Liver (tissue), 9 donors: Measurements from ENCODE around the gene SUGCT. TPM values are rescaled to one million over a fixed set of nuclear protein-coding genes. Genes with fewer than 3 reads are reported as not detected.

Experiments used
- DNase-seq: peaks from one replicate; pipeline ENCODE4 v3.0.0-alpha.2; 2017; ENCODE audit warnings: low spot score
- H3K27ac ChIP-seq, 2 donors: one replicate each; pipeline ENCODE4 v1.7.0; 2013; ENCODE audit warnings: inconsistent platforms in 2 of 2, low read length in 2 of 2, control low read depth in 1 of 2, low read depth in 1 of 2, mild to moderate bottlenecking in 1 of 2
- H3K27me3 ChIP-seq, 4 donors: one replicate each; pipeline versions ENCODE4 v1.6.1 to v1.7.0; 2013; ENCODE audit warnings: low read length in 3 of 4, inconsistent platforms in 1 of 4, mild to moderate bottlenecking in 1 of 4, moderate library complexity in 1 of 4; ENCODE audit not compliant: control insufficient read depth in 4 of 4, insufficient read depth in 4 of 4
- H3K36me3 ChIP-seq, 4 donors: one replicate each; pipeline versions ENCODE4 v1.6.1 to v1.7.0; 2013; ENCODE audit warnings: low read length in 3 of 4, mild to moderate bottlenecking in 3 of 4, low read depth in 1 of 4, moderate library complexity in 1 of 4; ENCODE audit not compliant: control insufficient read depth in 4 of 4, insufficient read depth in 3 of 4
- H3K4me1 ChIP-seq, 4 donors: one replicate each; pipeline versions ENCODE4 v1.6.1 to v1.7.0; 2013; ENCODE audit warnings: low read length in 3 of 4, mild to moderate bottlenecking in 3 of 4, moderate library complexity in 1 of 4; ENCODE audit not compliant: control insufficient read depth in 4 of 4, insufficient read depth in 4 of 4
- H3K4me3 ChIP-seq, 3 donors: one replicate each; pipeline versions ENCODE4 v1.6.1 to v1.7.0; 2013; ENCODE audit warnings: low read length in 3 of 3, control low read depth in 1 of 3, low read depth in 1 of 3, mild to moderate bottlenecking in 1 of 3
- H3K9ac ChIP-seq, 2 donors: one replicate each; pipeline ENCODE4 v1.7.0; 2013; ENCODE audit warnings: low read length in 2 of 2, mild to moderate bottlenecking in 2 of 2, moderate library complexity in 2 of 2, control low read depth in 1 of 2, low read depth in 1 of 2
- H3K9me3 ChIP-seq, 4 donors: one replicate each; pipeline versions ENCODE4 v1.6.1 to v1.7.0; 2013; ENCODE audit warnings: low read length in 3 of 4; ENCODE audit not compliant: control insufficient read depth in 4 of 4
- FOXA1 ChIP-seq: IDR thresholded peaks from 2 replicates; pipeline ENCODE4 v1.6.1; 2016; ENCODE audit warnings: antibody characterized with exemption
- HNF4A ChIP-seq, 2 donors: conservative IDR thresholded peaks; 2 replicates each; pipeline ENCODE4 v1.6.1; 2016; ENCODE audit warnings: antibody characterized with exemption in 2 of 2, mild to moderate bottlenecking in 2 of 2
- HNF4G ChIP-seq: IDR thresholded peaks from 2 replicates; pipeline ENCODE4 v1.6.1; 2016; ENCODE audit warnings: antibody characterized with exemption
- JUND ChIP-seq, 2 donors: IDR thresholded peaks; 2 replicates each; pipeline ENCODE4 v1.6.1; 2016; ENCODE audit warnings: antibody characterized with exemption in 2 of 2
- NR2F2 ChIP-seq: IDR thresholded peaks from 2 replicates; pipeline ENCODE4 v1.6.1; 2016; ENCODE audit warnings: antibody characterized with exemption
- RAD21 ChIP-seq, 2 donors: IDR thresholded peaks; 2 replicates each; pipeline ENCODE4 v1.6.1; 2016; ENCODE audit warnings: antibody characterized with exemption in 2 of 2, mild to moderate bottlenecking in 2 of 2
- RXRA ChIP-seq, 2 donors: IDR thresholded peaks; 2 replicates each; pipeline ENCODE4 v1.6.1; 2017 to 2018; ENCODE audit warnings: antibody characterized with exemption in 2 of 2, mild to moderate bottlenecking in 1 of 2
- SP1 ChIP-seq: IDR thresholded peaks from 2 replicates; pipeline ENCODE4 v1.6.1; 2018; ENCODE audit warnings: antibody characterized with exemption, mild to moderate bottlenecking
- TAF1 ChIP-seq: conservative IDR thresholded peaks from 2 replicates; pipeline ENCODE4 v1.6.1; 2016; ENCODE audit warnings: antibody characterized with exemption, mild to moderate bottlenecking
- WGBS: extraction: QIAGEN DNeasy Blood & Tissue Kit; methylation state at CpG from one replicate; pipeline ENCODE4 v1.1.7; 2013; 5-methylcytosine and 5-hydroxymethylcytosine counted together
- polyA plus RNA-seq, 2 donors: library from polyadenylated mRNA; stranded (reverse) in 1 of 2; unstranded in 1 of 2; fragments of 200-250 nt in 1 of 2; fragments of >200 nt in 1 of 2; fragmentation: Nextera tagmentation in 1 of 2; extraction: Ambion mirVana in 1 of 2; gene quantifications; one replicate each; pipeline versions ENCODE4 v1.2.1 to v1.2.3, GENCODE V29; 2013 to 2015
- total RNA-seq, 2 donors: library from RNA; depleted of rRNA; stranded (reverse); fragments of >200 nt; gene quantifications; one replicate each; pipeline ENCODE4 v1.2.3, GENCODE V29; 2014
- TF ChIP-seq, protein P1 (sequence below): IDR thresholded peaks from 2 replicates; pipeline ENCODE4 v1.6.1; 2016; ENCODE audit warnings: antibody characterized with exemption, mild to moderate bottlenecking
- TF ChIP-seq, protein P2 (sequence below): fragments of 150-350 bp; IDR thresholded peaks from 2 replicates; pipeline ENCODE4 v1.5.1; 2017; ENCODE audit warnings: improper control_type of control experiment, low read depth, low read length; ENCODE audit not compliant: missing input control
- TF ChIP-seq, protein P3 (sequence below): IDR thresholded peaks from 2 replicates; pipeline ENCODE4 v1.6.1; 2016; ENCODE audit warnings: antibody characterized with exemption
- TF ChIP-seq, protein P4 (sequence below): IDR thresholded peaks from 2 replicates; pipeline ENCODE4 v1.6.1; 2016; ENCODE audit warnings: antibody characterized with exemption
- TF ChIP-seq, protein P5 (sequence below): IDR thresholded peaks from 2 replicates; pipeline ENCODE4 v1.6.1; 2016; ENCODE audit warnings: antibody characterized with exemption
- donor health status: healthy.
- donor health status: healthy.
- donor health status: healthy.
- donor health status: healthy.
- donor health status: healthy.

Gene SUGCT
- total and polyA plus RNA-seq, 4 donors, result 6.2 to 11.9 (median 9.9) TPM

- Histone ChIP-seq H3K9me3 (no peaks in the 10 kb centered on the region), H3K27ac (no peak overlapping the region), H3K36me3 (no peaks in the 10 kb centered on the region), H3K27me3 (no peaks in the 10 kb centered on the region), H3K9ac (no peak overlapping the region), H3K4me3 (no peak overlapping the region), H3K4me1 (no peaks in the 10 kb centered on the region)
- TF ChIP-seq SP1 (no peak), HNF4G (no peak), TAF1 (no peak), RXRA (IDR thresholded peaks at IDR 0.05) (no peak), HNF4A (conservative IDR thresholded peaks at IDR 0.05) (no peak), RAD21 (IDR thresholded peaks at IDR 0.05) (no peak), NR2F2 (no peak), JUND (IDR thresholded peaks at IDR 0.05) (no peak), FOXA1 (no peak)
- TF ChIP-seq, protein P1, sequence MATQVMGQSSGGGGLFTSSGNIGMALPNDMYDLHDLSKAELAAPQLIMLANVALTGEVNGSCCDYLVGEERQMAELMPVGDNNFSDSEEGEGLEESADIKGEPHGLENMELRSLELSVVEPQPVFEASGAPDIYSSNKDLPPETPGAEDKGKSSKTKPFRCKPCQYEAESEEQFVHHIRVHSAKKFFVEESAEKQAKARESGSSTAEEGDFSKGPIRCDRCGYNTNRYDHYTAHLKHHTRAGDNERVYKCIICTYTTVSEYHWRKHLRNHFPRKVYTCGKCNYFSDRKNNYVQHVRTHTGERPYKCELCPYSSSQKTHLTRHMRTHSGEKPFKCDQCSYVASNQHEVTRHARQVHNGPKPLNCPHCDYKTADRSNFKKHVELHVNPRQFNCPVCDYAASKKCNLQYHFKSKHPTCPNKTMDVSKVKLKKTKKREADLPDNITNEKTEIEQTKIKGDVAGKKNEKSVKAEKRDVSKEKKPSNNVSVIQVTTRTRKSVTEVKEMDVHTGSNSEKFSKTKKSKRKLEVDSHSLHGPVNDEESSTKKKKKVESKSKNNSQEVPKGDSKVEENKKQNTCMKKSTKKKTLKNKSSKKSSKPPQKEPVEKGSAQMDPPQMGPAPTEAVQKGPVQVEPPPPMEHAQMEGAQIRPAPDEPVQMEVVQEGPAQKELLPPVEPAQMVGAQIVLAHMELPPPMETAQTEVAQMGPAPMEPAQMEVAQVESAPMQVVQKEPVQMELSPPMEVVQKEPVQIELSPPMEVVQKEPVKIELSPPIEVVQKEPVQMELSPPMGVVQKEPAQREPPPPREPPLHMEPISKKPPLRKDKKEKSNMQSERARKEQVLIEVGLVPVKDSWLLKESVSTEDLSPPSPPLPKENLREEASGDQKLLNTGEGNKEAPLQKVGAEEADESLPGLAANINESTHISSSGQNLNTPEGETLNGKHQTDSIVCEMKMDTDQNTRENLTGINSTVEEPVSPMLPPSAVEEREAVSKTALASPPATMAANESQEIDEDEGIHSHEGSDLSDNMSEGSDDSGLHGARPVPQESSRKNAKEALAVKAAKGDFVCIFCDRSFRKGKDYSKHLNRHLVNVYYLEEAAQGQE, result no peak
- TF ChIP-seq, protein P2, sequence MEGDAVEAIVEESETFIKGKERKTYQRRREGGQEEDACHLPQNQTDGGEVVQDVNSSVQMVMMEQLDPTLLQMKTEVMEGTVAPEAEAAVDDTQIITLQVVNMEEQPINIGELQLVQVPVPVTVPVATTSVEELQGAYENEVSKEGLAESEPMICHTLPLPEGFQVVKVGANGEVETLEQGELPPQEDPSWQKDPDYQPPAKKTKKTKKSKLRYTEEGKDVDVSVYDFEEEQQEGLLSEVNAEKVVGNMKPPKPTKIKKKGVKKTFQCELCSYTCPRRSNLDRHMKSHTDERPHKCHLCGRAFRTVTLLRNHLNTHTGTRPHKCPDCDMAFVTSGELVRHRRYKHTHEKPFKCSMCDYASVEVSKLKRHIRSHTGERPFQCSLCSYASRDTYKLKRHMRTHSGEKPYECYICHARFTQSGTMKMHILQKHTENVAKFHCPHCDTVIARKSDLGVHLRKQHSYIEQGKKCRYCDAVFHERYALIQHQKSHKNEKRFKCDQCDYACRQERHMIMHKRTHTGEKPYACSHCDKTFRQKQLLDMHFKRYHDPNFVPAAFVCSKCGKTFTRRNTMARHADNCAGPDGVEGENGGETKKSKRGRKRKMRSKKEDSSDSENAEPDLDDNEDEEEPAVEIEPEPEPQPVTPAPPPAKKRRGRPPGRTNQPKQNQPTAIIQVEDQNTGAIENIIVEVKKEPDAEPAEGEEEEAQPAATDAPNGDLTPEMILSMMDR, result no peak
- TF ChIP-seq, protein P3, sequence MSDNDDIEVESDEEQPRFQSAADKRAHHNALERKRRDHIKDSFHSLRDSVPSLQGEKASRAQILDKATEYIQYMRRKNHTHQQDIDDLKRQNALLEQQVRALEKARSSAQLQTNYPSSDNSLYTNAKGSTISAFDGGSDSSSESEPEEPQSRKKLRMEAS, result no peak
- TF ChIP-seq, protein P4, sequence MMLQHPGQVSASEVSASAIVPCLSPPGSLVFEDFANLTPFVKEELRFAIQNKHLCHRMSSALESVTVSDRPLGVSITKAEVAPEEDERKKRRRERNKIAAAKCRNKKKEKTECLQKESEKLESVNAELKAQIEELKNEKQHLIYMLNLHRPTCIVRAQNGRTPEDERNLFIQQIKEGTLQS, result no peak
- DNase-seq, result no peak
- WGBS, result 96% methylated on average over 2 of the region's 2 CpGs
These were observed 587.4 kb downstream of the SUGCT start for GRCh38 chr7:40722242-40722641.

DNA sequence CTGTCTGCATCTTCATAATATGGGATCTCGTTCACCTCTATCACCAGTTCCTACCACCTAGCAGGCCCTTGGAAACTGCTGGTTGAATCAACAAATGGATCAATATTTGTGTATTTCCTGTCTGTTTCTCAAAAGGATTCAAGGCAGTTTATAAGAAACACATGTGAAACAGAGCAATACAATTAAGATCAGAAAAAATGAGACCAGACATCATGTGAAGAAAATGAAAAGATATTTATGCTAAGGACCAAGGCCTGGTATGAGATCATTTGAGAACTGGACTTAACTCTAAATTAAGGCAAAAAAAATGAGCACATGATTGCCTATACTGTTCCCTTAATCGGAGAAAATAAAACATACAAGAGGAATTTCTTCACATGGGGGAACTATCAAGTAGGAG is 589.0 kb downstream of the SUGCT start:
- TF ChIP-seq HNF4G (no peak), HNF4A (conservative IDR thresholded peaks at IDR 0.05) (no peak), RAD21 (IDR thresholded peaks at IDR 0.05) (no peak), FOXA1 (no peak)
- TF ChIP-seq, protein P4, result no peak
- TF ChIP-seq, protein P5, sequence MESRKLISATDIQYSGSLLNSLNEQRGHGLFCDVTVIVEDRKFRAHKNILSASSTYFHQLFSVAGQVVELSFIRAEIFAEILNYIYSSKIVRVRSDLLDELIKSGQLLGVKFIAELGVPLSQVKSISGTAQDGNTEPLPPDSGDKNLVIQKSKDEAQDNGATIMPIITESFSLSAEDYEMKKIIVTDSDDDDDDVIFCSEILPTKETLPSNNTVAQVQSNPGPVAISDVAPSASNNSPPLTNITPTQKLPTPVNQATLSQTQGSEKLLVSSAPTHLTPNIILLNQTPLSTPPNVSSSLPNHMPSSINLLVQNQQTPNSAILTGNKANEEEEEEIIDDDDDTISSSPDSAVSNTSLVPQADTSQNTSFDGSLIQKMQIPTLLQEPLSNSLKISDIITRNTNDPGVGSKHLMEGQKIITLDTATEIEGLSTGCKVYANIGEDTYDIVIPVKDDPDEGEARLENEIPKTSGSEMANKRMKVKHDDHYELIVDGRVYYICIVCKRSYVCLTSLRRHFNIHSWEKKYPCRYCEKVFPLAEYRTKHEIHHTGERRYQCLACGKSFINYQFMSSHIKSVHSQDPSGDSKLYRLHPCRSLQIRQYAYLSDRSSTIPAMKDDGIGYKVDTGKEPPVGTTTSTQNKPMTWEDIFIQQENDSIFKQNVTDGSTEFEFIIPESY, result no peak
- TF ChIP-seq, protein P2, result no peak
- Histone ChIP-seq H3K4me3 (no peak overlapping the region), H3K27me3 (no peaks in the 10 kb centered on the region), H3K9ac (no peak overlapping the region), H3K9me3 (no peaks in the 10 kb centered on the region), H3K36me3 (no peaks in the 10 kb centered on the region), H3K4me1 (no peaks in the 10 kb centered on the region), H3K27ac (no peak overlapping the region)
- no peak for DNase-seq
- 92% methylated on average over 2 of the region's 2 CpGs for WGBS
